Suprapubic skin (tissue), 3 donors: ENCODE results near the gene KPNA3.

Experiments
- EP300 ChIP-seq: sonication (generic); formaldehyde crosslinking; IDR thresholded peaks from one replicate; pipeline ENCODE4 v1.6.1; 2017; ENCODE audit warnings: antibody characterized with exemption
- POLR2A ChIP-seq, 2 donors: fragments of 450-650 bp; IDR thresholded peaks; one replicate each; pipeline ENCODE4 v1.6.1; 2017; ENCODE audit warnings: antibody characterized with exemption in 2 of 2, mild to moderate bottlenecking in 2 of 2, moderate library complexity in 2 of 2
- TF ChIP-seq, protein P1 (sequence below), 2 donors: fragments of 200-600 bp in 1 of 2; fragments of 450-650 bp in 1 of 2; sonication (generic) in 1 of 2; IDR thresholded peaks; one replicate each; pipeline ENCODE4 v1.5.1; 2016 to 2019; ENCODE audit warnings: antibody characterized with exemption in 2 of 2, mild to moderate bottlenecking in 1 of 2, moderate library complexity in 1 of 2

DNA sequence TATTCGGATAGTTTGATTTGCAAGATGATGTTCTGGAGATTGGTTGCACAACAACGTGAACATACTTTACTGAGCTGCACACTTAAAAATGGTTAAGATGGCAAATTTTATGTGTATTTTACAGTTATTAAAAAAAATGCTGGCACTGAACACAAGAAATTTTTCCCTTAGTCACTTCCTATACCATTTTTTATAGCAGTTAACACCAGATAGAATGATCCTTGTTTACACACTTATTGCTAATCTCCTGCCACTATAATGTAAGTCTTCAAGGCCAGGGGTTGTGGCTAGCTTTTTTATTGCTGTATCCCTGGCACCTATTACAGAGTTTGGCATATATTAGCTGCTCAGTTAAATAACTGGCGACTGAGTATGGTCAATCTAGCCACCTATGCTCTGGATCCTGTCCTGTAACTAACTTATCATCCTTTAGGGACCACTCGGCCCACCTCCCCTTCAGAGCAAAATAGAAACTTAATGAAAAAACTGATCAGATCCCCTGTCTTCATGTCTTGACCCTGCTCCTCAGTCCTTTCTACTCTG, 99.2 kb downstream of the KPNA3 start:
- TF ChIP-seq POLR2A (IDR thresholded peaks at IDR 0.05): no peak
- TF ChIP-seq, protein P1, sequence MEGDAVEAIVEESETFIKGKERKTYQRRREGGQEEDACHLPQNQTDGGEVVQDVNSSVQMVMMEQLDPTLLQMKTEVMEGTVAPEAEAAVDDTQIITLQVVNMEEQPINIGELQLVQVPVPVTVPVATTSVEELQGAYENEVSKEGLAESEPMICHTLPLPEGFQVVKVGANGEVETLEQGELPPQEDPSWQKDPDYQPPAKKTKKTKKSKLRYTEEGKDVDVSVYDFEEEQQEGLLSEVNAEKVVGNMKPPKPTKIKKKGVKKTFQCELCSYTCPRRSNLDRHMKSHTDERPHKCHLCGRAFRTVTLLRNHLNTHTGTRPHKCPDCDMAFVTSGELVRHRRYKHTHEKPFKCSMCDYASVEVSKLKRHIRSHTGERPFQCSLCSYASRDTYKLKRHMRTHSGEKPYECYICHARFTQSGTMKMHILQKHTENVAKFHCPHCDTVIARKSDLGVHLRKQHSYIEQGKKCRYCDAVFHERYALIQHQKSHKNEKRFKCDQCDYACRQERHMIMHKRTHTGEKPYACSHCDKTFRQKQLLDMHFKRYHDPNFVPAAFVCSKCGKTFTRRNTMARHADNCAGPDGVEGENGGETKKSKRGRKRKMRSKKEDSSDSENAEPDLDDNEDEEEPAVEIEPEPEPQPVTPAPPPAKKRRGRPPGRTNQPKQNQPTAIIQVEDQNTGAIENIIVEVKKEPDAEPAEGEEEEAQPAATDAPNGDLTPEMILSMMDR (IDR thresholded peaks at IDR 0.05): no peak
- TF ChIP-seq EP300: no peak
